HepG2 (cell line): ENCODE data around the gene NECTIN2. TPM values are rescaled to one million over a fixed set of nuclear protein-coding genes. Genes with fewer than 3 reads are reported as not detected.

Experiments
- AHR ChIP-seq: IDR thresholded peaks from 2 replicates; pipeline ENCODE4 v1.6.1; 2018; ENCODE audit warnings: missing genetic modification reagents, missing compliant biosample characterization
- ATF3 ChIP-seq: sonication (generic); formaldehyde crosslinking; IDR thresholded peaks from 2 replicates; pipeline ENCODE4 v1.4.0; 2020; ENCODE audit warnings: missing genetic modification reagents
- CEBPZ ChIP-seq: IDR thresholded peaks from 2 replicates; pipeline ENCODE4 v1.6.1; 2012; ENCODE audit warnings: low read length, improper control_type of control experiment
- KLF15 ChIP-seq: sonication (generic); formaldehyde crosslinking; IDR thresholded peaks from 2 replicates; pipeline ENCODE4 v1.8.1; 2023; ENCODE audit warnings: borderline replicate concordance, mild to moderate bottlenecking, inconsistent platforms, missing genetic modification reagents, mixed read lengths
- NBN ChIP-seq: fragments of 450-650 bp; conservative IDR thresholded peaks from 2 replicates; pipeline ENCODE4 v1.6.1; 2017
- NFATC3 ChIP-seq: sonication (generic); formaldehyde crosslinking; IDR thresholded peaks from 2 replicates; pipeline ENCODE4 v1.5.1; 2020; ENCODE audit warnings: mild to moderate bottlenecking, missing genetic modification reagents
- PRDM15 ChIP-seq: sonication (generic); formaldehyde crosslinking; IDR thresholded peaks from 2 replicates; pipeline ENCODE4 v1.4.0; 2020; ENCODE audit warnings: missing genetic modification reagents
- SUZ12 ChIP-seq: fragments of 150-350 bp; IDR thresholded peaks from 2 replicates; pipeline ENCODE4 v1.6.1; 2014; ENCODE audit warnings: low read depth, low read length
- ZC3H4 ChIP-seq: sonication (generic); formaldehyde crosslinking; IDR thresholded peaks from 2 replicates; pipeline ENCODE4 v1.4.0; 2020; ENCODE audit warnings: missing genetic modification reagents, borderline replicate concordance
- ZNF136 ChIP-seq: sonication (generic); formaldehyde crosslinking; IDR thresholded peaks from 2 replicates; pipeline ENCODE4 v1.8.1; 2022; ENCODE audit warnings: low read depth, mild to moderate bottlenecking, moderate library complexity, missing genetic modification reagents
- ZNF20 ChIP-seq: sonication (generic); formaldehyde crosslinking; IDR thresholded peaks from 2 replicates; pipeline ENCODE4 v1.4.0; 2020; ENCODE audit warnings: mild to moderate bottlenecking, moderate library complexity, missing genetic modification reagents
- ZNF564 ChIP-seq: sonication (generic); formaldehyde crosslinking; IDR thresholded peaks from 2 replicates; pipeline ENCODE4 v1.8.1; 2023; ENCODE audit warnings: mild to moderate bottlenecking, missing genetic modification reagents
- ZNF574 ChIP-seq: sonication (generic); formaldehyde crosslinking; IDR thresholded peaks from 2 replicates; pipeline ENCODE4 v1.4.0; 2020; ENCODE audit warnings: missing genetic modification reagents
- ZNF577 ChIP-seq: sonication (generic); formaldehyde crosslinking; IDR thresholded peaks from 2 replicates; pipeline ENCODE4 v1.4.0; 2020; ENCODE audit warnings: mild to moderate bottlenecking, low read depth, missing genetic modification reagents, borderline replicate concordance
- ZUFSP ChIP-seq: sonication (generic); formaldehyde crosslinking; IDR thresholded peaks from 2 replicates; pipeline ENCODE4 v1.9.0; 2021; ENCODE audit warnings: missing genetic modification reagents, mild to moderate bottlenecking, borderline replicate concordance
- polyA plus RNA-seq, 8 experiments: library from polyadenylated mRNA; depleted of rRNA in 3 of 8; stranded (reverse) in 7 of 8; unstranded in 1 of 8; fragments of >200 nt; fragmentation: Illumina TruSeq in 4 of 8; extraction: Trizol in 4 of 8; gene quantifications; 2 replicates each; pipeline versions ENCODE4 v1.2.1 to v1.2.3, GENCODE V29; 2011 to 2016; ENCODE audit warnings: low read depth in 4 of 8, missing spikeins in 1 of 8, mixed read lengths in 1 of 8; ENCODE audit not compliant: insufficient read depth in 1 of 8
- total RNA-seq, 5 experiments: library from RNA; depleted of rRNA; stranded (reverse); fragments of >200 nt; fragmentation: Illumina TruSeq; extraction: Trizol; gene quantifications; 2 replicates each; pipeline ENCODE4 v1.2.3, GENCODE V29; 2016; ENCODE audit warnings: low read depth in 1 of 5

The NECTIN2 gene
- total and polyA plus RNA-seq, 2 of the 13 experiments (the other 11 are each of a cell fraction or from before 2014, with no cell fraction given) = 75.4 to 114 TPM

- TF ChIP-seq ZNF577 (CRISPR knock-in tag) = no peak
- no peak for TF ChIP-seq SUZ12
- no peak for TF ChIP-seq AHR
- no peak for TF ChIP-seq ZC3H4 (CRISPR knock-in tag)
- no peak for TF ChIP-seq NBN
- TF ChIP-seq ATF3 (CRISPR knock-in tag) = no peak
- no peak for TF ChIP-seq PRDM15
- no peak for TF ChIP-seq ZUFSP (CRISPR knock-in tag)
- TF ChIP-seq ZNF564 (CRISPR knock-in tag) = no peak
- no peak for TF ChIP-seq ZNF574 (CRISPR knock-in tag)
- no peak for TF ChIP-seq KLF15
- TF ChIP-seq CEBPZ = no peak
- no peak for TF ChIP-seq ZNF20 (CRISPR knock-in tag)
- TF ChIP-seq ZNF136 (CRISPR knock-in tag) = no peak
- TF ChIP-seq NFATC3 (CRISPR knock-in tag) = no peak
These were observed 23.3 kb upstream of the NECTIN2 start (continued) for GRCh38 chr19:44822670-44823372.
